ENCODE measurements around the gene ZSWIM1.

ZSWIM1 gene

DNA sequence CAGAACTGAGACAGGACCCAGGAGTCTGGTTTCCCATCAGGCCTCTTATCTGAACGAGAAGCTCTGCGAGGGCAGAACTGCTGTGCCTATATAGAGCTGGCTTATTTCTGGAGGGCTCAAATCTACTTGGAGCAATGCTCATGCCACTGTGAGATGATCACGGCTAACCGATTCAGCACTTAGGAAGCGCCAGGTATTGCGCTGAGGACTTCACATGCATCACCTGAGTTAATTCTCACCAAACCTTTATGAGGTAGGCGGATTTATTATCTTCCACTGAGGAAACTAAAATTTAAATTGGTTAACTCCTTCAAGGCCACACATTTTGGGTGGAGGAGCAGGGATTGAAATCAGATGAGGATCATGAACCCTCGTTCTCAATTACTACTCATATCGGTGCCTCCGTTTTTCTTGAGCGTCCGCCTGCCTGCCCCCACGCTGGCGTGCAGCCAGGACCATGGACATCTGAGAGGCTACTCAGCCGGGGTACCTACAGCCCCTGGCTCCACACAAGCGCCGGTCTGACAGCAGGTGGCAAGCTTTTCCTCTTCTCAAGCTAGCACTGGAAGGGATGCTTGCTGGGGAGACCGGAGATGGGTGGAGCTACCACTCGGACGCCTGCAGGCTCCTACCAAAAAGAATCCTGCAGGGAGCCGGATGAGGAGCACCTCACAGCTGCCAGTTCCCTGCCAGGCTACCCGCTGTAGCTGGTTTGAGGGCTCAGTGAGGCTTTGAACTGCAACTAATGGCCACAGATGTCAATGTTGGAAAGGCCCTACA lies 52.4 kb downstream of the ZSWIM1 start:
- peak; percentile 70 for DNase-seq

DNA sequence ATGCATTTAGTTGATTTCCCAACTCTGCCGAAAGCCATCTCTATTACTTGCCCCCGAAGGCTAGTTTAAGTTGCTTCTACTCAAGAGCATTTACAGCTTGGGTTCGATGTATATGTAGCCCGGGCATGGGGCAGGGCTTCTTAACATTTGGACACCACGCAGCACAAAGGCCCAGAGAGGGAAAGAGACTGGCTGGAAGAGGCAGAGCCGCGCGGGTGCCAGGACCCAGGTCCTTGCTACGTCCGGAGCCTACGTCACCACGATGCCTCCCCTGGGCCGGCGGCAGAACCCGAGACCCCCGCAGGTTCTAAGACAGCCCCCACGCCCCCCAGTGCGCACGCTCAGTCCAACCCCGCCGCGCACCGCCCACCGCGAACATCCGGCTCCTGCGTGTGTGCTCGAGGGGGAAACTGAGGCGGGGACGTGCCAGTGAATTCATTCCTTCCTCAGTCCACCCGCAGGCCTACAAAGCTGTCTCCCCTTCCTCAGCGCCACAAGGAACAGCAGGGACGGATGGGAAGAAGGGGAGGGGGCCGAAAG lies 53.1 kb downstream of the ZSWIM1 start:
- peak; percentile 47 for DNase-seq
